ENCODE data around the gene HTR4. TPM values are rescaled to one million over a fixed set of nuclear protein-coding genes. Genes with fewer than 3 reads are reported as not detected.

The HTR4 gene
- polyA plus RNA-seq, 1 donor from 2014 or later, result not detected

GRCh38 chr5:148697180-148697808 lies 43.0 kb upstream of the HTR4 start:
- no peak overlapping the region for H2AFZ ChIP-seq (ENCODE audit: low read depth, low read length)
- H3K9me3 ChIP-seq (ENCODE audit: low read length), result no peaks in the 10 kb centered on the region
- H3K27ac ChIP-seq (ENCODE audit: low read length), result no peak overlapping the region
- H3K9me2 ChIP-seq (ENCODE audit: insufficient read depth, low read length), result no peaks in the 10 kb centered on the region
- H3K27me3 ChIP-seq (ENCODE audit: insufficient read depth, low read depth, low read length), result no peaks in the 10 kb centered on the region
- H3K36me3 ChIP-seq (ENCODE audit: insufficient read depth, low read length), result no peaks in the 10 kb centered on the region
- no peak overlapping the region for H3K4me2 ChIP-seq (ENCODE audit: low read length)
- no peak overlapping the region for H3K9ac ChIP-seq (ENCODE audit: low read length)
- no peak overlapping the region for H3K4me3 ChIP-seq (ENCODE audit: low read length)
- no peaks in the 10 kb centered on the region for H3K79me2 ChIP-seq (replicated peaks; ENCODE audit: insufficient read depth, low read length)
- TF ChIP-seq EP300 (conservative IDR thresholded peaks at IDR 0.05; ENCODE audit: poor library complexity, severe bottlenecking) (no peak), MXI1 (conservative IDR thresholded peaks at IDR 0.05; ENCODE audit: poor library complexity, severe bottlenecking) (no peak), EZH2 (IDR thresholded peaks at IDR 0.05; ENCODE audit: borderline replicate concordance, insufficient read depth, low read length, poor library complexity, severe bottlenecking) (no peak), RAD21 (conservative IDR thresholded peaks at IDR 0.05) (no peak), SMC3 (conservative IDR thresholded peaks at IDR 0.05; ENCODE audit: poor library complexity) (no peak)
- H4K20me1 ChIP-seq (ENCODE audit: insufficient read depth), result no peaks in the 10 kb centered on the region
- no peaks in the 10 kb centered on the region for H3F3A ChIP-seq (ENCODE audit: insufficient read depth, low read length, poor library complexity, severe bottlenecking)

DNA sequence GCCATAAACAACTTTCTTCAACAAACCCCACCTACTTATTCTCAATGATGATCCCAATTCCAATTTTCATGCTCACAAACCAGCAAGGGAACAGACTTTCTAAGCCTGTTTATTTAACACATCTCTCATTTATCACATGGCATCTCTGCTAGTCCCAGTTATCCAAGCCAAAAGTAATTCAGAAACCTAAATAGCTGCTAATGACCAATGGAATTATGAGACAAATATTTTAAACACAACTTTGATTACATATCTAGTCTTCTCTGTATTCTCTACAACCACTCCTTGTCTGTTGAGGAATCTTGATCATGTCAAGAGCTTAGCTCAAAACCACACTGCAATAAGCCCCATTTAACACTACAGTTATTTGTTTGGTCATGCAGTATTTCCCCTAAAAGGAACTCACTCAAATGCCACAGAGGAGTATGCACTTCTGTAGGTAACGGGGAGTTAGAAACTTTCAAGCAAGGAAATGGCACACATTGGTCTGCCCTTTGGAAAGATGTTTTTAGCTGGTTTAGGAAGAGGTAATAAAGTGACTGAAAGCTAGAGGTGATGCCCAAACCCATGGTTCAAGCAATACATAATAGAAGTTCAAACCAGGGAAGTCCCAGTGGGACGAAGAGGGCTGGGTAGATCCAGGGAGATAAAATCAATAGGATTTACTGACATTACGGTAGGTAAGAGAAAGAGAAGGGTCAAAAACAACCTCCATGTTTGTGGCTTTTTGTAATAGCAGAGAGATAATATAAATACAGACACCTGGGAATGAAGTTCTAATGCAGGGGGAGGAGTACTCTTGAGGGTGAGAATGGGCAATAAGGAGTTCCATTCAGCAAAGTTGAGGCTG lies 42.1 kb upstream of the HTR4 start:
- no peaks in the 10 kb centered on the region for H3K9me2 ChIP-seq (ENCODE audit: insufficient read depth, low read length)
- H3K4me2 ChIP-seq (ENCODE audit: low read length), result no peak overlapping the region
- TF ChIP-seq MXI1 (conservative IDR thresholded peaks at IDR 0.05; ENCODE audit: poor library complexity, severe bottlenecking) (no peak), EP300 (conservative IDR thresholded peaks at IDR 0.05; ENCODE audit: poor library complexity, severe bottlenecking) (no peak), EZH2 (IDR thresholded peaks at IDR 0.05; ENCODE audit: borderline replicate concordance, insufficient read depth, low read length, poor library complexity, severe bottlenecking) (no peak), RAD21 (conservative IDR thresholded peaks at IDR 0.05) (no peak), CTCF (IDR thresholded peaks at IDR 0.05; ENCODE audit: poor library complexity, severe bottlenecking) (no peak)
- no peak overlapping the region for H2AFZ ChIP-seq (ENCODE audit: low read depth, low read length)
- no peaks in the 10 kb centered on the region for H3K36me3 ChIP-seq (ENCODE audit: insufficient read depth, low read length)
- no peak overlapping the region for H3K4me3 ChIP-seq (ENCODE audit: low read length)
- H4K20me1 ChIP-seq (ENCODE audit: insufficient read depth), result no peaks in the 10 kb centered on the region
- no peaks in the 10 kb centered on the region for H3K27me3 ChIP-seq (ENCODE audit: insufficient read depth, low read depth, low read length)
- no peak overlapping the region for H3K27ac ChIP-seq (ENCODE audit: low read length)
- no peaks in the 10 kb centered on the region for H3K9me3 ChIP-seq (ENCODE audit: low read length)
- no peak overlapping the region for H3K9ac ChIP-seq (ENCODE audit: low read length)
- H3K79me2 ChIP-seq (replicated peaks; ENCODE audit: insufficient read depth, low read length), result no peaks in the 10 kb centered on the region
- H3F3A ChIP-seq (ENCODE audit: insufficient read depth, low read length, poor library complexity, severe bottlenecking), result no peaks in the 10 kb centered on the region

- H3K36me3 ChIP-seq (ENCODE audit: insufficient read depth, low read length), result no peaks in the 10 kb centered on the region
- H3F3A ChIP-seq (ENCODE audit: insufficient read depth, low read length, poor library complexity, severe bottlenecking), result no peaks in the 10 kb centered on the region
- no peaks in the 10 kb centered on the region for H4K20me1 ChIP-seq (ENCODE audit: insufficient read depth)
- H3K4me2 ChIP-seq (ENCODE audit: low read length), result no peak overlapping the region
- H3K9ac ChIP-seq (ENCODE audit: low read length), result no peak overlapping the region
- no peaks in the 10 kb centered on the region for H3K27me3 ChIP-seq (ENCODE audit: insufficient read depth, low read depth, low read length)
- no peak for TF ChIP-seq TAF1 (IDR thresholded peaks at IDR 0.05; ENCODE audit: low read depth)
- H3K27ac ChIP-seq (ENCODE audit: low read length), result no peak overlapping the region
- H3K79me2 ChIP-seq (replicated peaks; ENCODE audit: insufficient read depth, low read length), result no peaks in the 10 kb centered on the region
- H3K4me3 ChIP-seq (ENCODE audit: low read length), result no peak overlapping the region
- H2AFZ ChIP-seq (ENCODE audit: low read depth, low read length), result no peak overlapping the region
- no peaks in the 10 kb centered on the region for H3K9me3 ChIP-seq (ENCODE audit: low read length)
- no peaks in the 10 kb centered on the region for H3K9me2 ChIP-seq (ENCODE audit: insufficient read depth, low read length)
Observed at GRCh38 chr5:148690945-148691344, 36.6 kb upstream of the HTR4 start.

All from neural cell (in vitro differentiated cells).